Stimulated activated CD8-positive, alpha-beta memory T cell treated with anti-CD3 and anti-CD28 coated beads, Interleukin-15, amount 100 ng/mL, for 4 hours (primary cell): ENCODE data around the gene TMEM178B.

Experiments
- DNase-seq, 2 donors: peaks; one replicate each; pipeline ENCODE4 v3.0.0-alpha.2; 2020; ENCODE audit warnings: low read depth in 2 of 2

Gene TMEM178B

DNA sequence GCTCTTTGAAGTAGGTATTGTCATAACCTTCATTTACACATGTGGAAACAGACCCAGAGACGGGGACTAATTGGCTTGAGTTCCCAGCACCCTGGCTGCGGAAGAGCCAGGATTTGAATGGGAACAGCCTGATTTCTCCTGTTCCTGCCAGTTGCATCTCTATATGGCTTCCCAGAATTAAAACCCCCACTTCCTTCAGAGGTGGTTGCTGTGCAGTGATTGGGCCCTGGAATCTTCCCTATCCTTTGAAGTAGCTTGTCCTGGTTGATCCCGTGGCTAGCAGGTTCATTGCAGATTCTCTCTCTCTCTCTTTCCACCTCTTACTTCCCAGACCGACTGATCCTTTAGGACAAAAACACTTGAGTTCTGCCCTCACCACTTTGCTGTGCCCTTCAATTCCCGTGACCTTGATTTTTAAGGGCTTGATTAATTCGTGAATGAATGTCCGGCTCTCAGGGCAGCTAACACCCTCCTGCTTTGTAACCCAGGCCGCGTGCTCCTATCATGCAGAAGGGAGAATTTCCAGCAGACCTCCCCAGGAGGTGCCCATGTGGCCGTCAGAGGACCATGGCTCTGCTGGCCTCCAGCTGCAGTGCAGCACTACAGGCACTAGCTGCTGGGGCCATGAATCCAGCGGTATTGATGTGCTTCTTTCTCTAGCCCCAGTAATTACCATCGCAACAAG is 356.7 kb downstream of the TMEM178B start:
- no peak for DNase-seq

- no peak for DNase-seq
Observed at GRCh38 chr7:141431140-141431479, 357.2 kb downstream of the TMEM178B start.

GRCh38 chr7:141431711-141432110 is 357.8 kb downstream of the TMEM178B start:
- no peak for DNase-seq

- no peak for DNase-seq
Observed at GRCh38 chr7:141433698-141434097, 359.8 kb downstream of the TMEM178B start.

DNA sequence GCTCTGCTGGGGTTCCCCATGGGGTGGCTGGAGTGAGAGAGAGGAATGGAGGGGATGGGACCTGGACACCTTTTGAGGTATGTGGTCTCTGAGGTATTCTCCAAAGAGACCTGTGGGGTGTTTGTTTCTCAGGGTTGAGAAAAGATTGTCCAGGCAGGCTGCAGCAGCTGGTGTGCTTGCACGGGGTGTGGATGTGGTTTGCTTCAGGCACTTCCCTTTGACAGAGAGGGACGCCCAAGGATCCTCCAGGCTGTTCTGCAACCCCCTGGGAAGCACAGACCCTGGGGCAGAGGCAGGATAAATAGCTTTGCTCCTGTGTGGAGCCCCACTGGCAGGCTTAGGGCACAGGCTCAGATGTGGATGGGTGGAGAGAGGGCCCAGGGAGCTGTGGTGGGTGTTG is 362.3 kb downstream of the TMEM178B start:
- no peak for DNase-seq

DNA sequence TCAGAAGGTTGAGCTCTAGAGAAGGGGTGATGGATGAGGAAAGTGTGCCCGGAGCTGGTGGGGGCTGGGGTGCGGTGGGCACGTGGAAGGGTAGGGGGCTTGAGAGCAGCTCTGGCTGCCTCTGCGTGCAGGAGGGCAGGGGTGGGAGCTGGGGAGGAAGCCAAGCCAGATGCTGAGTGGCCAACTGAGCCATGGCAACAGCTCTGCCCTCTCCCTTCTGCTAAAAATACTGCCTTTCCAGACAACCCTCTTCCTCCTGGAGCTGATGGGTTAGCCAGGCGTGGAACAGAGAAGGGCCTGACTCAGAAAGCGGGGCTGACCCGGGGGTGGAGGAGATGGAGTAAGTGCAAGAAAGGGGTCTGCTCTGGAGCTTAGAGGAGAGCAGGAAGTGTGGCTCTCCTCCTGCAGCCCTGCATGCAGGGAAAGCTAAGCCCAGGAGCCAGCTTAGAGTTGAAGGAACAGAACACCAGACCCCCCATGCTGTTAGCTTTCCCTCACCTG is 362.8 kb downstream of the TMEM178B start:
- DNase-seq = no peak

- no peak for DNase-seq
Observed at GRCh38 chr7:141439164-141439563, 365.3 kb downstream of the TMEM178B start.

- no peak for DNase-seq
Observed at GRCh38 chr7:141439776-141440175, 365.9 kb downstream of the TMEM178B start.

- no peak for DNase-seq
Observed at GRCh38 chr7:141441837-141442627, 368.2 kb downstream of the TMEM178B start.

GRCh38 chr7:141442781-141443180 is 368.9 kb downstream of the TMEM178B start:
- no peak for DNase-seq

DNA sequence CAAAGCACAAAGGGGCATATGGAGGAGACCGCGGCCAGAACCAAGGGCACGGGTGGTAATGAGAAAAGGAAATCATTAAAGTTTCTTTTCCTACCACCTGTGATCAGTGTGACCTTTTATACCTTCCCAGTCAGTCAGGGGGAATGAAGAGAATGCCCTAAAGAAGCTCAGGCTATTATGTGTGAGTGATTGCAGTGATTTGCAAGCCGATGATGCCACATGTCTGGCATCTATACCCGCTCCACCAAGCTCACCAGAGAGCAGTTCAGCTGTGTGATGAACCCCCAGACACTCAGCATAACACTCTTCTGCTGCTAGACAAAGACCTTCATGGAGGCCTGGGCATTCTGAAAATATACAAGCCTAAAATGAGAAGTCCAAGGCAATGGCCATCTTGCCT is 371.1 kb downstream of the TMEM178B start:
- no peak for DNase-seq

- DNase-seq = no peak
Observed at GRCh38 chr7:141451232-141451631, 377.4 kb downstream of the TMEM178B start.

DNA sequence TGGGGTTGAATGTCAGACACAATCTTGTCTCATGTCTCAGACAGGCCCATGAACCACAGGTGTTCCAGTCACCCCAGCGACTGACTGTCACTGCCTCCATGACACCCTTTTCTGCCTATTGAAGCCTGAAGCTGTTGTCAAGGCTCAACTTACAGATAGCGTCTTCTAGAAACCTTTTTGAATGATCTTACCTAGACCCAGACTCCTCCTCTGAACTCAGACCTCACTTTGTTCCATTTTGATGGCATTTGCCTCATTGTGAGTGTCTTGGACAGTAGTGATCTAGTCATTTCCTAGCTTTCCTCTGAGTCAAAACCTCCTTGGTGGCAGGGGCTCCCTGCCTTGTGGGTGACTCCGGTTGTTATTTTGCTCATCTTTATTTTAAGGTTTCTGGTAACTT is 379.0 kb downstream of the TMEM178B start:
- no peak for DNase-seq

GRCh38 chr7:141454338-141454737 is 380.5 kb downstream of the TMEM178B start:
- no peak for DNase-seq

DNA sequence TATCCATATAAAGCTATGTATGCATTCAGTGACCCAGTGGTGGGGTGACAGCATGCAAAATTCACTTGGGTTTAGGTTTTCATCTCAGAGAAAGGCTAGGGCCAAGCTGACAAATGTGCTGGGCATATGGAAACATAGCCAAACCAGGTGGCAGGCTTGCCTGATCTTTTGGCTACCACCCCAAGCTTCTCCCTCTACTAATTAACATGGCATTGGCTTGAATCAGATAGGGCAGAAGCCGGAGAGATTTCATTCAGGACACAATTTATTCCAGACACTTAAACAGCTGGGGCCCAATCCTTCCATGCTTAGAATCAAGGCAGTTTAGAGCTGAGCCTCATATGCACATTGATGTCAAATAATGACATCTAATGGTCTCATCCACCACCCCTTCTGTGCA is 381.9 kb downstream of the TMEM178B start:
- DNase-seq = no peak

DNA sequence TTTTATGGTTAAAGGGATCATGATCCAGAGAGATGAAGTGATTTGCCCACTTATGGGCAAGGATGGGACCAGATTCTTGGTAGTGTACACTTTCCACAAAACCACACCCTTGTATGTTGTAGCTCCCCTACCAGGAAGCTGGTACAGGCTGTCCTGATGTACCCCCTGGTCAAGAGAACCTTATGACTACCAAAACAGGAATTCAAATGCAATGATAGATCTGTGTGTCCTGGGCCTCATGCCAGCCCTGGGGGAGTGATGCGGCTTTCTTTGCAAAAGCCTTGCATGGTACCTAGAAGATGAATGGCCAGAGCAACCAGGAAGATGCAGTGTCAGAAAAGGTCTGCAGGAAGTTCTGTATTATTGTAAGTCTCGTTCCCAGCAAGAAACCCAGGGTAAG is 382.4 kb downstream of the TMEM178B start:
- DNase-seq = no peak

GRCh38 chr7:141456711-141457110 is 382.8 kb downstream of the TMEM178B start:
- DNase-seq = no peak

DNA sequence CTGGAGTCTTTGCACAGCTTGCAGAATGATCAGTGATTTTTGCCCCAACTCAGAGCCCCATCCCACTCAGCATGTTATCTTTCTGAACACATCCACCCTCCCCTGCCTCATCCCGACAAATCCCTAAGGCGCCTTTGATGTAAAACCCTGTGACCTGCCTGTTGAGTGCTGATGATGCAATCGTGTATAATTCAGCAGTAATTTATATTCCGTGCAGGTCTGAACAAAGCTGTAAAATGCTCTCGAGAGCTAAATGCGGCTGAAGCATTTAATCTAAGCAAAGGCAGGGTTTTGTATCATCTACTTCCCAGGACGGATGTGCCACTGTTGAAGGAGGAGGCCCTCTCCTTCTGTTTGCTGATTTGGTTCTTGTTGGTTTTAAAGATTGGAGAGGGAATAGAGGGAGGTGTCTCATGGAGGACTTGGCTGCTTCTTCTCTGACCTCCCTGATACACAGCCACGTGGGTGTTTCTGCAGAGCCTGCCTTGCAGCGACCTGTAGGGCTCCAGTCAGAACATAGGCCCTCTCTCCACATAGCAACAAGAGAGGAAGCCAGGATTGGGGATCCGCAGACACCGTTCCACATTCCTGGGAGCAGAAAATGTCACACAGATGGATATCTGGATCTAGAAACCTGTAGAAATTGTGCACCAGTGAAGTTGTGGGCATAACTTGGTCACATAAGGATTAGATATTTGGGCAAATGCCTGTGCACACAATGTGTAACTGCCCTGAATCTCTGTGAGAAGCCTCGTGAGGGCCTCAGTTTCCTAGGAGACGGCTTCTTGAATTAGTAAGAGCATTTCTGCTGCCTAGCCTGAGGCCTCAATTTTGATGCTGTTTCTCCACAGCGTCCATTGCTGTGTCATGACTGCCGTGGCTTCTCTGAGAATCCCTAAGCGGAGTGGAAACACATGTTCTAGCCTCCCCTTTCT is 387.2 kb downstream of the TMEM178B start:
- no peak for DNase-seq

DNA sequence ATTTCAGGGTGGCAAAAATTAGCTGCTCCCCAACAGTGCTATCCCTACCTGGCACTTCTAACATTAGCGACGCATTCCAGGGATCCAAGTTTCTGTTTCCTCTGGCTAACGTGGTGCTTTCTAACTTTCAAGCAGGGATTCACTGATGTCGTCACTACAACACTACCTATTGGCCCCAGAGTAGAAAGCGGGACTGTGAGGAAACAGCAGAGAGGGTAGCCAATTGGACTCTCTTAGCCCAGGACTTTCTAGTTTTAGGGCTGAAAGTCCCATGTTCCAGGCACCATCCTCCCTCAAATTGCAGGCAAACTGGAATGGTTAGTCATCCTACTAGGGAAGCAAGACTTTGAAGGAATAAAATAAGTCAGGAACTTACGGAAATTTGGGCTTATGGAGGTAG is 388.1 kb downstream of the TMEM178B start:
- no peak for DNase-seq

DNA sequence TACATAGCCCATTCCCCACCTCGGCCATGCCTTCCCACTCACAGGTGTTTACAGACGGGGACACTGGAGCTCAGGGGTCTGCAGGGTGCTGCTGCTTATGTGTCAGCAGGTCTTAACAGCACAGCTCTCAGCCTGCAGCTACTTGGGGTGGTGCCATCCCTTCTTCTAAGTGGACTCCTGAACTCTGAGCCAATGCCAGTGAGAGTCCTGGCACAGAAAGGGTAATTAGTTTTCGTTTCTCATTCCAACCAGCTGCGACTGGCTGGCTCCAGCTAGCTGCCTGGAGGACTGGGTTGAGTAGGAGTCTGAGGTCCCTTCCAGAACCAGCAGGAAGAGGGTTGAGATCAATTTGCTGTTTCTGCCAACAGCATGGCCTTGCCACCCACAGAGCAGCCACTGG is 389.1 kb downstream of the TMEM178B start:
- no peak for DNase-seq

- no peak for DNase-seq
Observed at GRCh38 chr7:141463986-141464385, 390.1 kb downstream of the TMEM178B start.

DNA sequence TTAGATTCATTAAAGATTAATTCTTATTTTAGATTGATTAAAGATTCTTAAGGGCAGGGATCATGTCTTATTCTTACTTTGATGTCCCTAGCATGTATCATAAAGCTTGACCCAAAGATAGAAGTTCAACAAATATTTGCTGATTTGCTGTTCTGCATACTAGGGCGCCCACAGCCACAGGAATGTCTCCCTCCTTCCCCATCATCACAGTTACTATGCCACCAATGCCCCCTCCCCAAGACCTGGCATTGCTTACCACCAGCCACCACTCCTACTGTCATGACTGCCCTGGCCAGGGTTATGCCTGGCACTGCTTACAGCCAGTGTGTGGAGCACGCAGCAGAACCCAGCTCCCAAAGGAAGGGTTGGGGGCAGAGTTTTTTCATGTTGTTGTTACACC is 390.7 kb downstream of the TMEM178B start:
- DNase-seq = no peak
